Activated CD8-positive, alpha-beta memory T cell treated with anti-CD3 and anti-CD28 coated beads, Interleukin-2, amount 50 U/mL, for 24 hours (primary cell): Measurements from ENCODE around the gene EFNB1.

Experiments used
- DNase-seq: peaks from one replicate; pipeline ENCODE4 v3.0.0-alpha.2; 2020; ENCODE audit errors: extremely low read depth

The EFNB1 gene

GRCh38 chrX:68883800-68884199 is 55.0 kb downstream of the EFNB1 start:
- no peak for DNase-seq

- DNase-seq: no peak
Observed at GRCh38 chrX:68889249-68889648, 60.4 kb downstream of the EFNB1 start.
